HG03469 (cell line): ENCODE data around the gene KLK5.
"Not testable (repeated sequence)": the region's sequence is repeated elsewhere in the genome, so short reads cannot be mapped to it uniquely, and the experiment has no call there.

Experiments used
- ATAC-seq: cut with Tn5 transposase; IDR thresholded peaks from one replicate; pipeline ENCODE4 v1.9.1; 2021; ENCODE audit warnings: mild to moderate bottlenecking, moderate library complexity, moderate number of reproducible peaks; ENCODE audit not compliant: unreplicated experiment

Gene KLK5

DNA sequence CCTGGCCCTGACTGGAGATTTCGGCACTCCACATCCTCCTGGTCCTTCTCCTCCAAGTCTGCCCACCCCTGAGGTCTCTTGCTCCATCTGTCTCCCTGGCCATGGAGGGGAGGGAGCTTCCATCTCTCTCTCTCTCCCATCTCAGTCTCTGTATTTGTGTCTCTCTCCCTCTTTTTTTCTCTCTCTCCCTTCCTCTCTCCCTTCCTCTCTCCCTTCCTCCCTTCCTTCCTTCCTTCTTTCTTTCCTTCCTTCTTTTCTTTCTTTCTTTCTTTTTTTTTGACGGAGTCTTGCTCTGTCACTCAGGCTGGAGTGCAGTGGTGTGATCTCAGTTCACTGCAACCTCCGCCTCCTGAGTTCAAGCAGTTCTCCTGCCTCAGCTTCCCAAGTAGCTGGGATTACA, 17.0 kb upstream of the KLK5 start:
- not testable (repeated sequence) for ATAC-seq

DNA sequence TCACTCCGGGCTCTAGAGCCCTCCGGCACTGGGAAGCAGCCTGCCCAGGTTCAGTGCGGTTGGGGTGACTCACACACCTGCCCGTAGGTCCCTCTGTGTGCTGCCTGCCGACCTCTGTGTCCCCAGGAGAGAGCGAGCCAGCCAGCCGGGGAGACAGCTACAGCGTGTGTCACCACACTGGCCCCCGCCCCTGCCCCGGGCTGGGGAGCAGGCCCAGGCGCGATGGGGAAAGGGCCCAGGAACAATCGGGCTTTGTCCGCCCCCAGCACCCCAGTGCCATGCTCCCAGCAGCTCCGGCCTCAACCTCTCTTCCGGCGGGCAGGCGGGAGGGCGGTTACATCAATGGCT, 16.5 kb upstream of the KLK5 start, which contains the start of gene KLK6:
Gene KLK6 (minus strand): TSS at position 179 of the 348 bp plus-strand sequence. CDS start 1,487 bp downstream, outside the sequence.
- no peak for ATAC-seq

- ATAC-seq, result no peak
These were observed 16.0 kb upstream of the KLK5 start for GRCh38 chr19:50968716-50969412.

DNA sequence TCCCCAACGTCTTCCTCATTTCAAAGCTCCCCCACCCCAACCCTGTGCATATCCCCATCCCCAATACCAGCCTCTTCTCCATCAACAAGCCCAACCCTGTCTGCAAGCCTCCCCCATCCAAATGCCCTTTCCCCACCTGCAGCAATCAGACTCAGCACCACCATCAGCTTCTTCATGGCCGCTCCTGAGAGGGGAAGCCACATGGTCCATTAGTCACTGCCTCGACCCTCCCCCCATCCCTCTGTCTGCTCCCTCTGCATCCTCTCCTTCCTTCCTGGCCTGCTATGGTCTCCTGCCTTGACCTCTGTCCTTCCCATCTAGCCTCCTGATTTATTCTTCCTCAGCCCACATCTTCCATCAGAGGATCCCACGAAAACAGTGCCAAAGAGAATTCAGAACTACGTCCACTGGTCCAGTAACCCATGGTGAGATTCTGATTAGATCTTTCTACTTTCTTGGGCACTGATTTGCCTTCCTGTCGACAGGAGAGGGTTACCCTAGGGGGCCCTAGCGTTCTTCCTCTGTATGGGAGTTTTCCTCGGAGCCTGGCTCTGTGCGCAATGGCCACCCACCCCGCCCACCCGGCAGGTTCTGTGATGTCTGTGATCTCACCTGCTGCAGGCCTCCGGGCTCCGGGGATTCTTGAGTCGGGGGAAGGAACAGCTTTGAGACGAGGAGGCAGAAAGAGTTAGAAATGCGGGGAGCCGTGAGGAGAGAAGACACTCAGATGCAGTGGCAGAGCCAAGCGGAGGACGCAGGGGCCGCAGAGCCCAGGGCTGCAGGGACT, 15.3 kb upstream of the KLK5 start:
- no peak for ATAC-seq

- no peak for ATAC-seq
These were observed 11.4 kb upstream of the KLK5 start for GRCh38 chr19:50964266-50964665.

GRCh38 chr19:50963381-50963780, 10.5 kb upstream of the KLK5 start:
- no peak for ATAC-seq

DNA sequence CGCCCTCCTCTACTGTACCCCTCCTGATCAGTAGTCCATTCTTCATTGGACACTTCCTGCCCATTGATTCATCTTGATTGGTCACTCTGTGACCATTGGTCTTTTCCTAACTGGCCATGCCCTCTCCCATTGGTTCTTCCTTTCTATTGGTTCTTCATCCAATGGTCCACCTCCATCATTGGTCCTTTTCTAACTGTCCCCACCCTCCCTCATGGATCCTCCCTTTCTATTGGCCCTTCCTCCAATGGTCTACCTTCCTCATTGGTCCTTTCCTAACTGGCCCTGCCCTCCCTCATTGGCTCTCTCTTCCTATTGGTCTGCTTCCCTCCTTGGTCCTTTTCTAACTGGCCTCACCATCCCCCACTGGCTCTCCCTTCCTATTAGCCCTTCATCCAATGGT, 9.4 kb upstream of the KLK5 start:
- ATAC-seq, result no peak

DNA sequence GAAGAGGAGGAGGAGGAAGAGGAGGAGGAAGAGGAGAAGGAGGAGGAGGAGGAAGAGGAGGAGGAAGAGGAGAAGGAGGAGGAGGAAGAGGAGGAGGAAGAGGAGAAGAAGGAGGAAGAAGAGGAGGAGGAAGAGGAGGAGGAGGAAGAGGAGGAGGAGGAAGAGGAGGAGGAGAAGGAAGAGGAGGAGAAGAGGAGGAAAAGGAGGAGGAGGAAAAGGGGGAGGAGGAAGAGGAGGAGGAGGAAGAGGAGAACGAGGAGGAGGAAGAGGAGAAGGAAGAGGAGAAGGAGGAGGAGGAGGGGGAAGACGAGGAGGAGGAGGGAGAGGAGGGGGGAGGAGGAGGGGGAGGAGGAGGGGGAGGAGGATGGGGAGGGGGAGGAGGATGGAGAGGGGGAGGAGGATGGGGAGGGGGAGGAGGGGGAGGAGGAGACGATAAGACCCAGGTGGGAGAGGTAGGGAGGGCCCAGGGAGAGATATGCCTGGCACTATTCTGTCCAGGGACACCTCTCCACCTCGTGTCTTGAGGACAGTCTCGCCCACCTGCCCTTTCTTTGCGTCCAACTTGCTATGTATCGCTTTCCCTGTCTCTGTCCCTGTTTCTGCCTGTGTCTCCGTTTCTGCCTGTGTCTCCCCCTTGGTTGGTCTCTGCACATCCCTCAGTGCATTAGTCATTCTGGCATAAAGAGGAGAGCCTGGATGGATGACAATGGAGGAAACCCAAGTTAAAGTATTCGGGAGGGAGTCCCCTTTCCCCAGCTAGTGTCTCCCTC, 7.1 kb upstream of the KLK5 start:
- no peak for ATAC-seq

- no peak for ATAC-seq
These were observed 4.7 kb upstream of the KLK5 start for GRCh38 chr19:50957587-50957986.

- ATAC-seq, result no peak
These were observed 3.0 kb downstream of the KLK5 start for GRCh38 chr19:50949861-50950260.

GRCh38 chr19:50947123-50947522, 5.7 kb downstream of the KLK5 start:
- no peak for ATAC-seq

- ATAC-seq, result no peak
These were observed 8.0 kb downstream of the KLK5 start for GRCh38 chr19:50944795-50945194.

GRCh38 chr19:50943074-50943828, 9.6 kb downstream of the KLK5 start:
- ATAC-seq, result no peak

DNA sequence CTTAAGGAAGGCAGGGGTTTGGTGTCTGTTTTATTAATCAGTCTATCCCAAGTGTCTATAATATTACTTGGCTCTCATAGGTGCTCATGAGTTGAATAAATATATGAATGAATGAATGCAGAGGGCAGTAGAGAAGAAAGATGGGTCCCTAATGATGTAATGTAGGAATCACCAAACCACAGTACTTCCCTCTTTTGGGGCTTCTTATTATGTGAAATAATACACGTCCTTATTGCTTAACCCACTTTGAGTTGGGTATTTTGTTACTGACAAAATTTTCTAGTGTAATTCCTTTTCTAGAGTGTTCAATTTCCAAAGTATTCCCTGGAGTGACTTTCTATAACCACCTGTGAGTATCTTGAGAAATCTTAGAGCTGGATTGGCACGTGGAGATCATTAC, 13.2 kb downstream of the KLK5 start:
- ATAC-seq, result no peak

DNA sequence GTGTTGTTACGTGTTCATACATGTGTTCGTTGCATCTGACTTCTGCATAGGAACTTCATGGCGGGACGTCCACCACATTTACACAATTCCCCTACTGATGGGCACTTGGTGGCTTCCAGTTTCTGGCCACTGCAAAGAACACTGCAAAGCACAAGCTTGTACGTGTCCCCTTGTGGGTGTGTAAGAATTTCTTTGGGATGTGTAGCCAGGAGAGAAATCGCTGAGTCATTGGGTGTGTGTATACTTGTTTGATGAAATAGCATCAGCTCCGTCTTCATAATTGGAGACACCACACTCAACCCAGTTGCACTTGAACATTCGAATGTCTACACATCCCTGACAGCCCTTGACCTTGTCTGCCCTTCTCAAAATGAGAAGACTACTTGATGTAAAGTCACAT, 19.2 kb downstream of the KLK5 start:
- no peak for ATAC-seq

GRCh38 chr19:50932690-50933083, 20.2 kb downstream of the KLK5 start:
- ATAC-seq, result no peak

- ATAC-seq, result no peak
These were observed 20.7 kb downstream of the KLK5 start for GRCh38 chr19:50932018-50932689.

DNA sequence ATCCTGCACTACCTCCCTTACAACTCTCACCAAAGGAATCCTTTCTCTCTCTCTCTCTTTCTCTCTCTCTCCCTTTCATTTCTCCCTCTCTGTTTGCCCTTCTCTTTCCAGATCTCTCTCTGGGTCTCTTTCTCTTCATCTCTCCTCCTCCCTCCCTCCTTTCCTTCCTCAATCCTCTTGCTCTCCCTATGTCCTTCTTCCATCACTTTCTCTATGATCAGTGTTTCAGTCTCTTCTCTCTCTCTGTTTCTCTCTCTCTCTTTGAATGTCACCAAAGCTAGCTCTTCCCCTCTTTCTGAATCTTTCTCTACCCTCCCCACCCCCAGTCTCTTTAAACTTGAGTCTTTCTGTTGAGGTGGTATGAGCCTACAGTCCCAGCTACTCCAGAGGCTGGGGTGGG, 21.8 kb downstream of the KLK5 start:
- no peak for ATAC-seq

DNA sequence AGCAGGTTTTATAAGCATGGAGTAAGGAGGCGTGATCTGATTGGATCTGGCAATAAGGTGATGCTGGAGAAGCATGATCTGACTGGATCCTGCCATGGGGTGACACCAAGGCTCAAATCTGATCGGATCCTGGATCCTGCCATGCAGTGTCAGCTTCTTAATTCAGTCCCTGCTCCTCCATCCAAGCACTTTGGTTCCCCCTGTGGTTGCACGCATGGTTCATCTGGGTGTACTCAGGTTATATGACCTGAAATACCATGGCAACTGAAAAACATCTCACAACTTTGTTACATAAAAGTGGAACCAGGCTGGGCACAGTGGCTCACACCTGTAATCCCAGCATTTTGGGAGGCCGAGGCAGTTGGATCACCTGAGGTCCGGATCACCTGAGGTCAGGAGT, 24.0 kb downstream of the KLK5 start:
- ATAC-seq, result no peak

DNA sequence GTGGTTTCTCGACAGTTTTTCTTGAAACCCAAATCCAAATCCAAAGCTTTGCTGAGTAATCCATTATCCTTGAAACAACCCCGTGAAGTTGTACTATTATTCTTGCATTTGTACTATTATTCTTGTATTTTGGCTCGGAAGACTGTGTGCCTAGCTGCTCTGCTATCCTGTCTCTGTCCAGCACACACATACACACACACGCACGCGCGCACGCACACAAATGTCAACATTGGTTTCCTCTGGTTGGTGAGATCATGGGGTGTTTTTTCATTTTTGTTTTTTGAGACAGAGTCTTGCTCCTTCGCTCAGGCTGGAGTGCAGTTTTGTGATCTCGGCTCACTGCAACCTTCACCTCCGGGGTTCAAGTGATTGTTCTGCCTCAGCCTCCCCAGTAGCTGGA, 26.7 kb downstream of the KLK5 start:
- ATAC-seq, result no peak
